DMS79 treated with DMSO at 0.1 percent for 48 hours (cell line): ENCODE measurements around the gene STK38L.

Experiments used
- DNase-seq: peaks from one replicate; lab custom pipeline; 2025; lab: John Stamatoyannopoulos, UW

STK38L gene

DNA sequence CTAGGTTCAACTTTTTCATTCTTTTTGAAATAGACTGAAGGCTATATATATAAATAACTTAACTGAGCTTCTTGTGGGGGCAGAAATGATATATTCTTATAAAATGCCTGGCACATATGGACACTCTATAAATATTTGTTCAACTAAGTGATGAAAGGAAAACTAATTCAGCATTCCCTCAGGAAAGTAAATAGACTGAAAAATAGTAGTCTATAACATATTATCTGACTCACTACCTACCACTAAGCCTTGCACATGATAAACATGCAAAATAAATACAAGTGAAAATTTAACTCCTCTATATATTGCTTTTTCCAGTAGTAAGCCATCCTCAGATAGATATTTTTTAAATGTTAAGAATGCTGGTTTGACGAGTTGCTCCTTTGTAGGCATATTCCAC is 72.9 kb downstream of the STK38L start:
- DNase-seq, result no peak

DNA sequence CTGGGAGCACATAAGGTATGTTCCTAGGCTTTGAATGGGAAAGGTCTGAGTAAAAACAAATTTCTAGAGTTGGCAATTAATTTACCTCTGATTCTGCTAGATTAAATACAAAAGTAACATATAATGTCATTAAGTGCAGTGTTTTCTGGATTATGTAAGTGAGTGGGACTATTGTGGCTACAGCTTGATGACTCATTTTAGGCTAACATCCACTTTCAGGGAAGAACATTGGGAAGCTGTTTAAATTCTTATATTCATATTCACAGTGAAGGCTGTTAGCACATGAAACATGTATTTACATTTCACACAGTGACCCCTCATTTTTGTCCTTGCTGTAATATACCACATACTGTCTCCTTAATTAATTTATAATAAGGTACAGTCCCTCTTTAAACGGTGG is 75.3 kb downstream of the STK38L start:
- no peak for DNase-seq

DNA sequence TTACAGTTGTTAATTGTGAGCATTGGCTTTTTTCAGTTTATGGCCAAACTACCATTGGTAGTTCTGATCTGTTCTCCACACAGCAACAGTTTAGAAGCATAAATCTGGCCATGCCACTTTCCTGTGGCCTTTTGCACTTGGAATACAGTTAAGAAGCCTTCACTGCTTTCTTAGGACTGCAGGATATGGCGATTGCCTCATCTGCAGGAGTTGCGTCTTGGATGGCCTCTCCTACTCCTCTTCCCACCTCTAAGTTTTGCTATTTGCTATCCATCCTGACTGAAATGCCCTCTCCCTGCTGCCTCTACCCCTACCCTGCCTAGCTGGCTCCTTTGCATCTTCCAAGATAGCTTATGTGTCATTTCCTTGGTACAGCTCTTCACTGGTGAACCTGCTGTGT is 75.8 kb downstream of the STK38L start:
- no peak for DNase-seq

DNA sequence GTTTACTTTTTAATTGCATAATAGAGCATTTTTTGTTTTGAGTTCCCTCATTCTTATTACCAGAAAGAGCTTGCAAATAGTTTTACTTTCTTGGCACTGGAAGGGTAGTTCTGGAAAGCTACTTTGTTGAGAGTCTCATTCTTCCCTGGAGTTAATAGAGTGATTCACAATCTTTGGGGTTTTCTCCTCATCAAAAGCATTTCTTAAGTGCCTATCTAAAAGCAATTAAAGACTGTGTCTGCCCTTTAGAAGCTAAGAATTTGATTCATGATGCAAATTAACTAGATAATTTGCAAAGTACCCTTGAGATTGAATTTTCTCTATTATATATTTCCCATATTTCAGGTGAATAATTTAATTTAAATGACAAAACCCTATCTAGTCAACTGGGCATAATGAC is 80.4 kb downstream of the STK38L start:
- no peak for DNase-seq

DNA sequence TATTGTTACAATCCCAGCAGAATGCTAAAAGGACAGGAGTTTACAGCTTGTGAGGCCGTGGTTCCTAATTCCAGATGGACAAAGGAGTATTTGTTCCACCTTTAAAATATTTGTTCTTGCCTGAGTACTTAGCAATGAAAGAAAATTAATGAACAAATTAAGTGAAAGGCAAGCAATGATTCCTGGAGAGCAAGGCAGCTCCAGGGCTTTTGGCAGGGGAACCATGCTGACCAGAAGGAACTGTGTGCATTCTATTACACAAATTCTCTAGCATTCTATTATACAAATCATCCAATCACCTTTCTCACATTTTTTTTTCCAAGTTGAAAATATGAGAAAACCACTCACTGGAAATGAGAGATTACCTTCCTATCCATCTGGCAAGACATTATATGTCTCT is 86.8 kb downstream of the STK38L start:
- DNase-seq, result no peak

DNA sequence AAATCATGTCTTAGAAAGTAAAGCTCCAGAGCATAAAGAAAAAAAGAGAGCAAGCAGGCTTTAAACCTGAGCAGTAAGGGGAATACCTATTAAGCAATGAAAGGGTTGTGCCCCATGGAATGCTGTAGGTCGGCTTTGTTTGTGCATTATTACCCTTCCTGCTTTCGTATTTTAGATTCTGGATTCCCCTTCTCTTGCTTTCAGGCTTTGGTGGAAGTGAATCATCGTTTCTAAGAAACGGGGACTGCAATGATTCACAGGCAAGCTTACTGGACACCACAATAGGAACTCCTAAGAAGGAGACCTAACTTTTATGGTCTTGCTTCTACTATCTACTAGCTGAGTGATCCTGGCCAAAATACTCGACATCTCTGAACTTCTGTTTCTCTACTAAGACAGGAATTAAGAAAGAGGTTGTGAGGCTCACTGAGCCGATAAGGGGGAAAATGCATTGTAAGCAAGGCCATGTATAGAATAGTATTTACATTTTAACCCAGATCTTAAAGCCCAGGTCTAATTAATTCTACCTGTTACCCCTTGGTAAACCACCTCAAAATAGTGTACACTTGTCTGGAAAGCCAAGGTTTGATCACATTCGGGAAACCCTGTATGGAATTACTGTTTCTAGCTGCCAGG is 87.3 kb downstream of the STK38L start:
- DNase-seq, result no peak

DNA sequence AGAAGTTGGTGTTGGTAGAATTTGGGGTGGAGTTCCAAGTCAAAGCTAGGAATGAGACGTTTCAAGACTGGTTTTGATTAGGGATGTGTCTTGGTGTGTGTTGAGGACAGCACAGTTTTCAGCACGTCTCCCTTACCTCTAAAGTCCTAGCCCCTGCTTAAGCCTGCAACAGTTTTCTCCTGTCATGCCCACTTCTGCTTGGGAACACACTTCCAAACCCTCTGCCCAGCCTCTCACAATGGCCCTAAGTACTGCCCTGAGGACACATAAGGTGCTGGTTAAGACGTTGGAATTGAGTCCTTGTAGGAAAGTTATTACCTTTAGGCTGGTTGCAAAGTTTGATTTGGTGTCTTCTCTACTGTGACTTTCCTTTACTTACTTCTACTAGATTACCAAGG is 87.8 kb downstream of the STK38L start:
- no peak for DNase-seq

DNA sequence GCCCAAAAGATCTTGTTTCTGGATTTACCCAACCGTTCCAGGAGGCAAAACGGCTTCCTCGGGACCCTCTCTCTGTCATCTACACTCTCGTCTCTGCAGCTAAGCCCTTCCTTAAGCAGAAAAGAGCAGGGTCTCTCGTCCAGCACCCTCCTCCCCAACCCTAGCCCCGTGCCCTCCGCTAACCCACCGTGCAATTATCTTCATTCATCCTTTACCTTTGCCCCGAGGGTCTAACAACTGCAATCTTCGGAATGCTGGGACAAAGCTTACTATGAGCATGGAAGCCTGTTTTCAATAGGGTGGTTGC is 88.3 kb downstream of the STK38L start:
- DNase-seq, result no peak

DNA sequence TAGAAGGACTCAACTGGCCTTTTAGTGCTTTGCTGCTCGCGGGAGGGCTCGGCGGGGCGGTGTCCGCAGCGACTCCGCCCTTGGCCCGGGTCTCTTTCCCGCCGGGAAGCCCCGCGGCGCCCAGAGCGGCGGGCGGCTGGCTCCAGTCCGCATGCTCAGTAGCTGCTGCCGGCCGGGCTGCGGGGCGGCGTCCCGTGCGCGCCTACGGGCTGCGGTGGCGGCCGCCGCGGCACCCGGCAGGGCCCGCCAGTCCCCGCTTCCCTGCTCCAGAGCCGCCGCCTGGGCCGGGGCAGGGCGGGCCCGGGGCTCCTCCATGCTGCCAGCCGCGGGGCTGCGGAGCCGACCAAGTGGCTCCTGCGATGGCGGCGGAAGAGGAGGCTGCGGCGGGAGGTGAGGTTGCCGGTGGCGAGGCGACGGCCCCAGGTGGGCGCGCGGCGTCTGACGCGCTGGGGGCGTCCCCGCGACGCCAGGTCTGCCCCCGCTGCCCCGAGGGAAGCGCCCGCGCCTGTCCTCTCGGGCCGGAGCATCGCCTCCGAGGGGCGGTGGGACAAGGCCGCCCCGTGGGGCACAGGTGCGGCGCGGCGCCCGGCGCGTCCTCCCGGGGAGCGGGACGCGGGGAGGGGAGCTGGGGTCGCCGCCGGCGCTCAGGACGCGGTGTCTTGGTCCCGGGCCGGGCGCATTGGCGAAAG is 88.8 kb downstream of the STK38L start, which contains the start of gene BMAL2:
TSS of gene BMAL2 (plus strand) at position 123 of the 689 bp plus-strand sequence. CDS start at position 360, 237 bp downstream.
- peak; percentile 67 for DNase-seq

DNA sequence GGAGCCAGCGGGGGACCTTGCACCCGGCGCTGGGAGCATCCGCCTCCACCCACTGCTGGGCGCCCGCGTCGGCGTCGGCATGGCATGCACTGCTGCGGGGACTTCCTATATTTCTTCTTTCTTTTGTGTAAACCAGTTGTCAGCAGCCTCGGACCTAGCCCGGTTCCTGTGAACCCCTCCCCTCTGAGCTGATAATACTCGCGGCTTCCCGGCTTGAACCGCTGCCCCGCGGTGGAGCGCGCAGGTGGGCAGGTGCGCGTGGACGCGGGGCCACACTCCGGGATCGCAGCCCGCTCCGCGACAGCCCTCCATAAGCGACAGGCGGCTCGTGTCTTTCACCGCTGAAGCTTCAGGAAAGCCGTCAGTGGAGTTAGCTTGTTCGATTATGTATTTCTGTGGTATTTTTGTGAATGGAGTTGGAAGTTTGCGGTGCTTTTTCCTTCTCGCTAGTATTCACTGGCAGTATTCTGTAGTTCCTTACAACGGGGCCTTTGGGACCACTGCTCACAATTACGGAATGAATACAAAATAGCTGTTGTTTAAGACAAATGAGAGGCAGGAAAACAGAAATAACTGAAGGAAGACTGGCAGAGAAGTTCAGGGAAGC is 89.4 kb downstream of the STK38L start:
- DNase-seq, result no peak

DNA sequence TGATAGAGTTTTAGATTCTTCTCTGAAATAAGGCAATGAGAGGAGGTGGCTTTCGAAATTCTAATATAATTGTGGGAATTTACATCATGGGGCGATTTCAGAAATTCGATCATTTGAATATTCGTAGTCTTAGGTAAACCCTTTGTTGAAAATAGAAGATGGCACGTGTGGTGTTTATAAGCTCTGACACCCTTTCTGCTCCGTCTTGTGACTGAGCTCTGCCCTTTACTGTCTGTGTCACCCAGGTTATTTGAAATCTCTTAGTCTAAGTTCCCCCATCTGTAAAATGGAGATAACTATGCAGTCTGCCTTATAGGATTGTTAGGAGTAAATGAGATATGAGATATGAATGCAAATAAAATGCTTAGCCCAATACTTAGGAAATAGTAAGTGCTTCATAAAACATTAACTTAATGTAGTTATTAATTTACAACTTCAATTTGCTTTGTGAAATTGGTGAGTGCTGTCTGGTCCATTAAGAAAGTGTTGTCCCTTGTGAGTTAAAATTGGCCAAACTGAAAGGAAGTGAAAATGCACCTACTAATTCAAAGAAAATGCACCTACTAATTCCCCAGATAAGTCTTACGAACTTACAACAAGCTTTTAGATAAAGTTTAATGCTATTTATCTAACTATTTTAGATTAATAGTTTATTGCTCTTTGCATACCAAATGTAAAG is 90.1 kb downstream of the STK38L start:
- DNase-seq, result no peak

DNA sequence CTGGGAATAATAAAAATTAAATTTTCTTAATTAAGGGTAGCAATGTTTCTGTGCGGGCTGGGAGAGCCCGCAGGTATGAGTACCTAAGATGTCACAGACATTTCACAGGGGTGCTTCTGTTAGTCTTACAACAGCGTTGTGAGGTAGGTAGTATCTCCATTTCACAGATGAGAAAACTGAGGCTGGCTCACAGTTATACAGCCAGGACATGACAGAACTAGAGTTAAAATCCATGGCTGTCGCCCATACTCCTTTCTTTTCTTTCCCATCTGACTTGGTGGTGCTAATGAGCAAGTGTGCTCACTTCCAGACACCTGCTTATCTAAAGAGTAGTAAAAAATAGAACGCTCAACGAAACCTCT is 90.6 kb downstream of the STK38L start:
- no peak for DNase-seq

DNA sequence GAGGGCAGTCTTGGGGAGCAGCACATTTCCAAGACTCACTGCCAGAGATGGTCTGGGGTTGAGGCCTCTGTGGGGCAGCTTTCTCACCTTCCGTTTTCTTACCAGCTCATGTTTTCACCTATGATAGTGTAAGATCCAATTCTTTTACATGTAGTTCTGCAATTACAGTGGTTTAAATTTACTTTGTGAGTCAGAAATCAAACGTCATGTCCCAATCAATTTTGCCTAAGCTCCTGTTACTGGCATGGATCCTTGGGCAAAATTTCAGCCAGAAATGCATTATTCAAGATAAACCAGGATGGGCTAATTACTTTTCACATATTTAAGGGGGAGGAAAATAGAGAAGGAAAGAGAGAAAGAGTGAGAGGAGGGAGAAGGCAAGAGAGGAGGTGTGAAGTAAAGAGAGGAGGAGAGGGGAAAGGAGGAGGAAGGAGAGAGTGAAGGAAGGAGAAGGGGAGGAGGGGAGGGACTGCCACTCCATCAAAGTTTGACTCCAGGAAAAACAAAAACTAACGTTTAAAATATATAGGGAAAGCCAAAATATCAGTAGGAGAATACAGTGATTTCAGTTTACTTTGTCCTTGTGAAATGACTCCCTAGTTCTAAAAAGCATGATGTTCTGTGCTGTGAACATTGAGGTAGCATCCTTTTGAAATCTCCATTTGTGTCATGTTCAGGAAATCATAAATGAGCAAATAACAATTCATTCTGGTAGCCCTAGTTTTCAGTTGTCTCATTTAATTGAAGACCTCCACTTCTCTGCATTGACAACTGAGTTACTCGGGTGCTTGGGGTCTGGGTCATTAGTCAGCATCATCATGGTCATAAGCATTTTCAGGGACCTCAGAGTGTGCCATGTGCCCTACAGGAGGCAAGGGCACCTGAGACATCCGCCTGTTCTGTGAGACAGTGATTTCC is 91.5 kb downstream of the STK38L start:
- DNase-seq, result no peak

DNA sequence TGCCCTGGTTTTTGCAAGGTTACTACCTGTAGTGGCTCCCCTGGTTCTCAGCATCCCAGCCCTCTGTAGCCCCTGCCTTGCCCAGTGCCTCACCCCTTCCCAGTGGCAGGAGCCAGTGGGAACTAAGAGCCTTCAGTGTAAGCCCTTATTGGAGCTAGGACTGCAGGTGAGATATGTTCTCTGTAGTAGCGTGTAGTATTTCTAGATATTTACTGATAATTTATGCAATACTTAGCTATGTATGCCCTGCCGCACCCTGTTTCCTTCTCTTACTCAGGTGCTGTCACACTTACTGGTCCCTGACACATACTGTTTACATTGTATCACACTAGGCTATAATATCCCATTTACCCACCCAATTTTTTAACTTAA is 92.2 kb downstream of the STK38L start:
- no peak for DNase-seq

DNA sequence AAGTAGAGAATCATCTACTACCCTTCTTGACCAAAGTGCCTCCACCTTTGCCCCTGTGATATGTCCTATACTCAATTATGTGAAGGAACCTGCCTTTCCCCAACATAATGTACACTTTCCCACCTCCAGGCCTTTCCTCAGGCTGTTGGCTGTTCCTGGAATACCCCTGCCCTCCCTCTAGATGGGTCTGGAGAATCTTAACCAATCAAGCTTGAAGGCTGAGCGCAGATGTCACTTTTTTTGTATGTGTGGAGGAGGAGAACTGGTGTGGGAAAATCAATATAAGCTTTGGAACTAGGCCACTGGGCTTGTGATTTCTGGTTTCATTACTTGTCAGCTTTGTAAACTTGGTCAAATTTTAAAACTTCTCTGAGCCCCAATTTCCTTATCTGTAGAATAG is 93.3 kb downstream of the STK38L start:
- no peak for DNase-seq

DNA sequence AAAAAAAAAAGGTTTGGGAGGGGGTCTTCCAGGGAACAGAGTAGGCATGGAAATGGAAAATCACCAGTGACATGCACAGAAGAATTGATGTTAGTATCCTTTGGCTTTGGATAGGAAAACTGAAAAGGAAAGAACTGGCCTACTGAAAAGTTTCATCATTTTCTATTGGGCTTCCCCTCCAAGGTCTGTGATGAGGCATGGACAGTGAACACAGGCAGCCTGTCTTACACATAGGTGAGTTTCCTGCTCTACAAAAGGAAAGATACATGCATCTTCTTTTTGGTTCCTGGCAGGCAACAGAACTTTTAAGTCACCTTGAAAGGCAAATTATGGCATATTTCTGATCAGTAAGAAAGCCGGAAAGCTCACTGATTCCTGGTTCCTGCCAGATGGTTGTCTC is 94.4 kb downstream of the STK38L start:
- DNase-seq, result no peak

DNA sequence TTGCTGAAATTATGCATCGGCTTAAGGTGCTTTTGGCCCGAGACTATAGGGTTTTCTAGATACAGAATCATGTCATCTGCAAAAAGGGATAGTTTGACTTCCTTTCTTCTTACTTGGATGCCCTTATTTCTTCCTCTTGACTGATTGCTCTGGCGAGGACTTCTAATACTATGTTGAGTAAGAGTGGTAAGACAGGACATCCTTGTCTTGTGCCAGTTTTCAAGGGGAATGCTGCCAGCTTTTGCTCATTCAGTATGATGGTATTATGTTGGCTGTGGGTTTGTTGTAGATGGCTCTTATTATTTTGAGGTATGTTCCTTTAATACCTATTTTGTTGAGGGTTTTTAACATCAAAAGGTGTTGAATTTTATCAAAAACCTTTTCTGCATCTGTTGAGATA is 96.9 kb downstream of the STK38L start:
- no peak for DNase-seq

DNA sequence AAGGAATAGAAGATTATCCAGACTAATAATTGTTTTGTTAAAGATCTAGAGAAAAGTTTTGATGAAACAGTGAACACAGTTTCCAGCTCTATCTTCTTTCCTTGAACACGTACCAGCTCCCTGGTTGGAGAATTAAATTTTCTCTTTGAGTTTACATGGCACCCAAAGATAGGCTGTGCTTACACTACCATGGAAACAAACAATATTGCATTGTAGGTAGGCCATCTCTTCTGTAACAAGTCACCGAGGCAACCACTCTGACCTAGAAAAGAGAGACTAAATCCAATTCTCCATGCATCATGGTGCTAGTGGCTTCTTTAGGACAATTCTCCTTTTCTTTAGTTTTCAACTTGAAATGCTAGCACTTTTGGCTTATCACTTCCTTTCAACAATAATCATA is 98.5 kb downstream of the STK38L start:
- no peak for DNase-seq

DNA sequence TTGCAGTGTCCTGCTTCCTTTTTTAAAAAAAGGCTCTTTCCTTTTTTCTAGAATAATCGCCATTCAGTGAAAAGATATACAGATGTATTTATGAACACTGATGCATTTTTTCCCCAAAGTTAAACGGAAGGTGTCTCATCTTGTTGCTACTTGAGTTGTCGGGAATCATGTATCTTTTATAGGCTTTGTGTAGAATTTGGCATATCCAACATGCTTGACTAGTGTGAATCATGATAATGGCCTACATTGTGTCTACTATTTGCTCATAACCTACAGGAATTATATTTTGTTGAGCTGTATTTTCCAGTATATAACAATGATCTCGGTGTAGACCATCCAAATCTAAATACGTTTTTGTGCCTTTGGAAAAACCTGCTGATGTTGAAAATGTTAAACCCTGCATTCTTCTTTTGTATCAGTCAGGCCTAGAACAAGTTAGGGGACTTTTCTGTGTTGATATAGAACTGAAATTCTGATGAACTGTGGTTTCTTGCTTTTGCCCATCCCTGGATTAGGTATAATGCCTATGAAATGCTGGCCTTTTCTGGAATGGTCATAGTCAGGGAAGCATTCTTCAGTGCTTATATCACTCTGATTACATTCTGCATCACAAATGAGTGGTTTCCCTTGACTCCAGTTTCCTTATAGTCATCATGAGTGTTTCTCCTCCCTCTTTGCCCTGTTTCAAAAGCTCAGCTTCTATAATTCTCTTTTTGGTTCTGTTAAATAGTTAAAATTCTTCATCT is 99.3 kb downstream of the STK38L start:
- DNase-seq, result no peak

DNA sequence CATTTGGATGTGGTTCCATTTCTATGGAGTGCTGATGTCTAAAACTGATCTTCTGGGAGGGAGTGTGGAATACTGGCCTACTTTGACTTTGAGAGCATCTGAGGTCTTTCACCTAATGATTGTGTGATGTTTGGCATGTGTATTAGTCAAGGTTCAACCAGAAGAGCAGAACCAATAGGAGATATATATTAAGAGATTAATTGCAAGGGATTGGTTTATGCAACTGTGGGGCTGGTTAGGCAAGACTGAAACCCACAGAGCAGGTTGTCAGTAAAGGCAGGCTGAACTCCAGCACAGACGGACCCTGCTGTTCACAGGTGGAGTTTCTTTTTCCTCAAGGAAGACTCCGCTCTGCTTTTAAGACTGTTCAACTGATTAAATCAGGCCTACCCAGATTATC is 100.2 kb downstream of the STK38L start:
- no peak for DNase-seq

DNA sequence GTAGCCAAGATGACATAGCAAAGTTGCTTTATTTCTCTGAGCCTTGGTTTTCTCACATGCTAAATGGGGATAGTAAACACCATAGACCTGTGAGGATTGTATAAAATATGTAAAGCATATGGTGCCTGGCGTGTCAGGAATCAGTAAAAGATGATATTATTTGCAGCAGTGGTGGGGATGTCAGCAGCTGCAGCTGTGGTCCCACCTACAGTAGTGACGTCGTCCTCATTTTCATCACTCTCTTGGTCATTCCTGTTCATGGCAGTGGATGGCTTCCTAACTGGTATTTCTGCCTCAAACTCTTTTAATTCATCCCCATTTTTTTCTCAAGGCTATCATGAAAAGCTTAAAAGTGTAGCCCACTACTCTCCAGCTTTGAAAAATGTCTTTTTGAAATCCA is 100.7 kb downstream of the STK38L start:
- no peak for DNase-seq

DNA sequence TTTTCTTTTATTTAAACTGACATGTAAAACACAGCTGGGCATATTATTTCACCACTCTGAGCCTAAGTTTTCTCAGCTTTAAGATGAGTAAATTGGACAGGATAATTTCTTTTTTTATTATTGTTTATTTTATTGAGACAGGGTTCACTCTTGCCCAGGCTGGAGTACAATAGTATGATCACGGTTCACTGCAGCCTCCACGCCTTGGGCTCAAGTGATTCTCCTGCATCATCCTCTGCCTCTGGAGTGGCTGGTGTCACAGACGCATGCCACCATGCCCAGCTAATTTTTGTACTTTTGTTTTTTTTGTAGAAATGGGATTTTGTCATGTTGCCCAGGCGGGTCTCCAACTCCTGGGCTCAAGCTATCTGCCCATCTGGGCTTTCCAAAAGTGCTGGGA is 101.3 kb downstream of the STK38L start:
- DNase-seq, result no peak
